K562 (cell line): Measurements from ENCODE around the gene MPL. TPM values are rescaled to one million over a fixed set of nuclear protein-coding genes. Genes with fewer than 3 reads are reported as not detected.
A peak's percentile ranks its signal among the peaks of the same experiment; 100 is the strongest.

Experiments
- BCOR ChIP-seq: fragments of 450-650 bp; IDR thresholded peaks from 2 replicates; pipeline ENCODE4 v1.6.1; 2016
- CHD1 ChIP-seq: fragments of 200-600 bp; sonication (generic); IDR thresholded peaks from one replicate; pipeline ENCODE4 v1.6.1; 2012; ENCODE audit warnings: mild to moderate bottlenecking, moderate library complexity, low read length, inconsistent platforms
- CREB1 ChIP-seq, 2 experiments: sonication (generic) in 1 of 2; formaldehyde crosslinking in 1 of 2; IDR thresholded peaks; 2 replicates each; pipeline versions ENCODE4 v1.6.1 to v1.8.0; 2012 to 2022; ENCODE audit warnings: inconsistent platforms in 1 of 2, mild to moderate bottlenecking in 1 of 2, missing genetic modification reagents in 1 of 2, moderate library complexity in 1 of 2
- CTCFL ChIP-seq: IDR thresholded peaks from 2 replicates; pipeline ENCODE4 v1.6.1; 2011; ENCODE audit warnings: borderline replicate concordance, low read depth, mild to moderate bottlenecking, moderate library complexity, low read length; ENCODE audit not compliant: insufficient read depth, poor library complexity, severe bottlenecking
- DEAF1 ChIP-seq: fragments of 450-650 bp; formaldehyde crosslinking; IDR thresholded peaks from 2 replicates; pipeline ENCODE4 v1.4.0; 2020; ENCODE audit warnings: mild to moderate bottlenecking, moderate library complexity
- DPF2 ChIP-seq: fragments of 450-650 bp; IDR thresholded peaks from 2 replicates; pipeline ENCODE4 v1.6.1; 2016
- EZH2 ChIP-seq: IDR thresholded peaks from 2 replicates; pipeline ENCODE4 v1.6.1; 2012; ENCODE audit warnings: low read depth, mild to moderate bottlenecking, inconsistent platforms, low read length, borderline replicate concordance
- PHF8 ChIP-seq: fragments of 200-600 bp; sonication (generic); IDR thresholded peaks from 2 replicates; pipeline ENCODE4 v1.6.1; 2012; ENCODE audit warnings: mixed run types, mild to moderate bottlenecking, inconsistent platforms, low read length, moderate library complexity, borderline replicate concordance
- RBM14 ChIP-seq: fragments of 200-400 bp; formaldehyde crosslinking; IDR thresholded peaks from 2 replicates; pipeline ENCODE4 v1.6.1; 2018; ENCODE audit warnings: low read depth, mild to moderate bottlenecking, low read length, moderate library complexity, borderline replicate concordance; ENCODE audit not compliant: insufficient read depth
- SFPQ ChIP-seq: fragments of 200-400 bp; formaldehyde crosslinking; IDR thresholded peaks from 2 replicates; pipeline ENCODE4 v1.6.1; 2017; ENCODE audit warnings: mild to moderate bottlenecking, low read depth, low read length, moderate library complexity
- SOX6 ChIP-seq: fragments of 450-650 bp; IDR thresholded peaks from 2 replicates; pipeline ENCODE4 v1.6.1; 2014; ENCODE audit warnings: mild to moderate bottlenecking
- TAF7 ChIP-seq: fragments of 450-650 bp; IDR thresholded peaks from 2 replicates; pipeline ENCODE4 v1.6.1; 2016; ENCODE audit warnings: missing genetic modification characterization, missing compliant biosample characterization
- TCF7 ChIP-seq: sonication (generic); IDR thresholded peaks from 2 replicates; pipeline ENCODE4 v1.6.1; 2016; ENCODE audit warnings: antibody characterized with exemption, borderline replicate concordance
- ZBTB5 ChIP-seq: fragments of 450-650 bp; IDR thresholded peaks from 2 replicates; pipeline ENCODE4 v1.6.1; 2017; ENCODE audit warnings: antibody characterized with exemption
- ZNF217 ChIP-seq: sonication (generic); formaldehyde crosslinking; IDR thresholded peaks from 2 replicates; pipeline ENCODE4 v1.8.0; 2022; ENCODE audit warnings: mild to moderate bottlenecking, missing genetic modification reagents
- ZNF232 ChIP-seq: sonication (generic); formaldehyde crosslinking; IDR thresholded peaks from 2 replicates; pipeline ENCODE4 v1.8.0; 2022; ENCODE audit warnings: mild to moderate bottlenecking, missing genetic modification reagents
- polyA plus RNA-seq, 8 experiments: library from polyadenylated mRNA; depleted of rRNA in 4 of 8; stranded (reverse) in 5 of 8; unstranded in 3 of 8; fragments of >200 nt; fragmentation: Nextera tagmentation in 2 of 8; fragmentation: Illumina TruSeq in 1 of 8; extraction: Ambion mirVana in 2 of 8; extraction: Trizol in 1 of 8; gene quantifications; 2 replicates each; pipeline versions ENCODE4 v1.2.1 to v1.2.3, GENCODE V29; 2011 to 2014; ENCODE audit warnings: inconsistent platforms in 1 of 8, missing spikeins in 1 of 8
- total RNA-seq, 7 experiments: library from RNA; depleted of rRNA in 6 of 7; stranded (reverse); fragments of >200 nt in 6 of 7; fragmentation: Illumina TruSeq in 2 of 7; extraction: Trizol in 2 of 7; gene quantifications; 2 replicates each; pipeline versions ENCODE4 v1.2.1 to v1.2.3, GENCODE V29; 2011 to 2021; ENCODE audit warnings: low replicate concordance in 1 of 7

The MPL gene
- total and polyA plus RNA-seq, 9 of the 15 experiments (the other 6 are each of a cell fraction or from before 2014, with no cell fraction given) = not detected

- TF ChIP-seq DEAF1 = no peak
- peak; percentile 55 for TF ChIP-seq CHD1
- peak; percentile 28; the same call in 1 of the 2 replicates for TF ChIP-seq CREB1 (IDR thresholded peaks at IDR 0.05)
- no peak for TF ChIP-seq CREB1 (CRISPR knock-in tag; IDR thresholded peaks at IDR 0.05)
- TF ChIP-seq ZBTB5 = no peak
- TF ChIP-seq TAF7 (tag) = no peak
- TF ChIP-seq PHF8 = no peak
- TF ChIP-seq SFPQ = no peak
- no peak; the same call in 1 of the 2 replicates for TF ChIP-seq BCOR
- no peak for TF ChIP-seq CTCFL
- peak; percentile 81 for TF ChIP-seq DPF2
- no peak for TF ChIP-seq ZNF217 (CRISPR knock-in tag)
- TF ChIP-seq TCF7 = no peak
- TF ChIP-seq RBM14 = no peak
- peak; percentile 57 for TF ChIP-seq SOX6
- no peak for TF ChIP-seq ZNF232 (CRISPR knock-in tag)
- TF ChIP-seq EZH2 = no peak
Observed at GRCh38 chr1:43367026-43367903, 29.6 kb downstream of the MPL start (continued).
